IPS DF 6.9 (cell line): ENCODE measurements around the gene PDC.

Experiments
- DNase-seq: peaks from one replicate; pipeline ENCODE4 v3.0.0-alpha.2; 2013; ENCODE audit warnings: low read depth, low spot score
- H3K27ac ChIP-seq: one replicate; pipeline ENCODE4 v1.5.1; 2013; ENCODE audit warnings: low read length, control low read depth
- H3K27me3 ChIP-seq: 2 replicates; pipeline ENCODE4 v1.6.1; 2013; ENCODE audit warnings: mild to moderate bottlenecking, low read length; ENCODE audit not compliant: control insufficient read depth, insufficient read depth
- H3K36me3 ChIP-seq: 2 replicates; pipeline ENCODE4 v1.6.1; 2013; ENCODE audit warnings: low read length; ENCODE audit not compliant: control insufficient read depth, insufficient read depth
- H3K4me1 ChIP-seq: 2 replicates; pipeline ENCODE4 v1.6.1; 2013; ENCODE audit warnings: low read length; ENCODE audit not compliant: control insufficient read depth, insufficient read depth
- H3K4me3 ChIP-seq: 2 replicates; pipeline ENCODE4 v1.5.1; 2013; ENCODE audit warnings: mild to moderate bottlenecking, low read length
- H3K9me3 ChIP-seq: 2 replicates; pipeline ENCODE4 v1.6.1; 2013; ENCODE audit warnings: low read length, inconsistent platforms; ENCODE audit not compliant: control insufficient read depth, insufficient read depth
- WGBS: extraction: QIAGEN DNeasy Blood & Tissue Kit; methylation state at CpG from one replicate; pipeline ENCODE4 v1.1.7; 2013; ENCODE audit warnings: mixed read lengths, missing lambda C conversion rate; ENCODE audit not compliant: insufficient read length, insufficient coverage; 5-methylcytosine and 5-hydroxymethylcytosine counted together

PDC gene

GRCh38 chr1:186461014-186461413 lies at the start of gene PDC:
PDC (minus strand) TSS chr1:186461114; CDS start chr1:186449459, 11,655 bp downstream.
- no CpG with 5 or more reads among the region's 2 CpGs for WGBS
- Histone ChIP-seq H3K36me3 (no peaks in the 10 kb centered on the region), H3K27ac (no peak within 1 kb of the TSS), H3K4me1 (no peaks in the 10 kb centered on the region), H3K27me3 (no peaks in the 10 kb centered on the region), H3K4me3 (no peak within 1 kb of the TSS), H3K9me3 (no peaks in the 10 kb centered on the region)
- no peak for DNase-seq

- no CpG with 5 or more reads among the region's 2 CpGs for WGBS
- no peaks in the 10 kb centered on the region for H3K27me3 ChIP-seq
- no peak for DNase-seq
- H3K4me3 ChIP-seq: no peak overlapping the region
- no peaks in the 10 kb centered on the region for H3K36me3 ChIP-seq
- H3K4me1 ChIP-seq: no peaks in the 10 kb centered on the region
- no peak overlapping the region for H3K27ac ChIP-seq
- no peaks in the 10 kb centered on the region for H3K9me3 ChIP-seq
These were observed 42.3 kb upstream of the PDC start for GRCh38 chr1:186503190-186503589.

GRCh38 chr1:186502087-186502486 lies 41.2 kb upstream of the PDC start:
- H3K9me3 ChIP-seq: no peaks in the 10 kb centered on the region
- no peaks in the 10 kb centered on the region for H3K27me3 ChIP-seq
- DNase-seq: no peak
- H3K27ac ChIP-seq: no peak overlapping the region
- no peaks in the 10 kb centered on the region for H3K36me3 ChIP-seq
- H3K4me1 ChIP-seq: no peaks in the 10 kb centered on the region
- H3K4me3 ChIP-seq: no peak overlapping the region

- H3K27me3 ChIP-seq: no peaks in the 10 kb centered on the region
- DNase-seq: no peak
- no CpG with 5 or more reads among the region's 1 CpG for WGBS
- H3K36me3 ChIP-seq: no peaks in the 10 kb centered on the region
- H3K4me3 ChIP-seq: no peak overlapping the region
- H3K9me3 ChIP-seq: no peaks in the 10 kb centered on the region
- H3K4me1 ChIP-seq: no peaks in the 10 kb centered on the region
- H3K27ac ChIP-seq: no peak overlapping the region
These were observed 39.9 kb upstream of the PDC start for GRCh38 chr1:186500804-186501203.

- Histone ChIP-seq H3K27me3 (no peaks in the 10 kb centered on the region), H3K27ac (no peak overlapping the region)
These were observed 38.7 kb upstream of the PDC start for GRCh38 chr1:186499571-186499970.

DNA sequence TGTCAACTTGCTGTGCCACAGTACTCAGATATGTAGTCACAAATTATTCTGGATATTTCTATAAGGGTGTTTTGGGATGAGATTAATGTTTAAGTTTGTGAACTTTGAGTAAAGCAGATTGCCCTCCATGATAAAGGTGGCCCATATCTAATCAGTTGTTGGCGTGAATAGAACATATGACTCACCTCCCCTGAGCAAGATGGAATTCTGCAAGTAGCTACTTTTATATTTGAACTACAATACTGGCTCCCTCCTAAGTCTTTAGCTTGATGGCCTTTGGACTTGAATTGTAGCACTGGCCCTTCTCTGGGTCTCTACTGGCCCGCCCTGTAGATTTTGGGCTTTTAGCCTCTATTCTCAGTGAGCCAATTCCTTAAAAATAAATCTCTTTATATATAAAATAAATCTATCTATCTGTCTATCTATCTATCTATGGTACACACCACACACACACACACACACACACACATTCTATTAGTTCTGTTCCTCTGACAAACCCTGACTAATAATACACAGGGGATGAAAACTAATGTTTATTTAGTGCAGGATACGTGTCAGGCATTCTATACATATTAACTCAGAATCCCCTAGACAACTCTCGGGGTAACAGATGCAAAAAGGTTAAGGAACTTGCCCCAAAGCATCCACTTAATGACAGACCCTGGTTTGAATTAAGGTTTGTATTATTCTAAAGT lies 37.9 kb upstream of the PDC start:
- H3K36me3 ChIP-seq: no peaks in the 10 kb centered on the region
- no peak overlapping the region for H3K27ac ChIP-seq
- no peak overlapping the region for H3K4me3 ChIP-seq
- no peaks in the 10 kb centered on the region for H3K9me3 ChIP-seq
- H3K27me3 ChIP-seq: no peaks in the 10 kb centered on the region
- no CpG with 5 or more reads among the region's 4 CpGs for WGBS
- no peak for DNase-seq
- no peaks in the 10 kb centered on the region for H3K4me1 ChIP-seq

More at GRCh38 chr1:186499571-186499970, 38.7 kb upstream of the PDC start:
- H3K4me3 ChIP-seq: no peak overlapping the region
- H3K36me3 ChIP-seq: no peaks in the 10 kb centered on the region
- no CpG with 5 or more reads among the region's 1 CpG for WGBS
- DNase-seq: no peak
- H3K4me1 ChIP-seq: no peaks in the 10 kb centered on the region
- H3K9me3 ChIP-seq: no peaks in the 10 kb centered on the region

- no peaks in the 10 kb centered on the region for H3K4me1 ChIP-seq
These were observed 37.2 kb upstream of the PDC start for GRCh38 chr1:186498071-186498470.

GRCh38 chr1:186497651-186498050 lies 36.7 kb upstream of the PDC start:
- Histone ChIP-seq H3K4me3 (no peak overlapping the region), H3K27ac (no peak overlapping the region)
- WGBS: no CpG with 5 or more reads among the region's 3 CpGs

More at GRCh38 chr1:186498071-186498470, 37.2 kb upstream of the PDC start:
- no CpG with 5 or more reads among the region's 4 CpGs for WGBS
- no peaks in the 10 kb centered on the region for H3K27me3 ChIP-seq
- no peaks in the 10 kb centered on the region for H3K36me3 ChIP-seq
- H3K4me3 ChIP-seq: no peak overlapping the region
- H3K9me3 ChIP-seq: no peaks in the 10 kb centered on the region
- no peak overlapping the region for H3K27ac ChIP-seq
- no peak for DNase-seq

DNA sequence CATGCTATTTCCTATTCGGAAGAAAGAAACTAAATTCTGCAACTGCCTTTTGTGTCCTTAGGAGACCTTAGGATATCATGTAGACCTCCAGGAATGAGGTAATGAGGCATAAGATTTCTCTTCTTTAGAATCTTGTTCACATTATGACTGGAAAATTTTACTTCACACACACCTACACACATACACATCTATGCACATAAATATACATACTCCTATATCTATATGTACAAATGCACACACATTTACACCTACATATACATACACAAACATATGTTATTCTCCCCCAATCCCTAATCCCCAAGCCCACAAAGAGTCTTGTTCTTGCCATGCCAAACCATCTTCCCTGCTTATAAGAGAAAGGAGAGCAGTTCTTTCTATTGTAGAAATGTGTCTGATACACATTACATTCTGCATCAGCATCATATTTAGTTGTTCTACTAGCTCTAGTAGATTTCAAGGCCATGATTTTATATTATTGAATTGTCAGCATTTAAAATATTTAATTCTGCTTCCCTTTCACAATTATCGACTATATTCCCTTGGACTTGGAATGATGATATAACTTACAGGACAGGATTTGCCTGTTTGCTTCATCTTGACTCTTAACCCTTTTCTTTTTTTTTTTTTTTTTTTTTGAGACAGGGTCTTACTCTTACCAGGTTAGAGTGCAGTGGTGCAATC lies 35.4 kb upstream of the PDC start:
- Histone ChIP-seq H3K27me3 (no peaks in the 10 kb centered on the region), H3K9me3 (no peaks in the 10 kb centered on the region), H3K36me3 (no peaks in the 10 kb centered on the region), H3K4me3 (no peak overlapping the region), H3K4me1 (no peaks in the 10 kb centered on the region), H3K27ac (no peak overlapping the region)
- WGBS: no CpG with 5 or more reads among the region's 2 CpGs
- DNase-seq: no peak

More at GRCh38 chr1:186497651-186498050, 36.7 kb upstream of the PDC start:
- Histone ChIP-seq H3K9me3 (no peaks in the 10 kb centered on the region), H3K27me3 (no peaks in the 10 kb centered on the region), H3K4me1 (no peaks in the 10 kb centered on the region), H3K36me3 (no peaks in the 10 kb centered on the region)
- no peak for DNase-seq

DNA sequence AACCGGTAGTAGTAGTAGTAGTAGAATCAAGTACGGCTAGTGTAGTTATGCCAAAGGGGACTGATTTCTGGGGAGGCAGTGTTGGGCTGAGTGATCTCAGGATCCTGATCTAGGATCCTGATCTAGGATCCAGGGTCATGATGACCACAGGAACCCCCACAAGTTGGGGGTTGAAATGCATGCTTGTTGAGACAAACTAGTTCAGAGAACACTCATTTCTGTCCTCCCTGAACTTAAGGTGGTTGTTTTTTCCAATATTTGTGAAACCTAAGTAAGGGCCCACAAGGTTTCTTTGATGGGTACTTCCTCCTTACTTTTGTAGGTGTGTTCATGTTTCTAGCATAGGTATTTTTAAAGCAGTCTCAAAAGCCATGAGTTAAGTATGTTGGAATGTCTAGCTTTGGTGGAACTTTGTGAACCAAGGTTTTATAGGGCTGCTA lies 33.9 kb upstream of the PDC start:
- whole genome bisulfite sequencing: no CpG with 5 or more reads among the region's 2 CpGs
- Histone ChIP-seq H3K4me3 (no peak overlapping the region), H3K27ac (no peak overlapping the region), H3K9me3 (no peaks in the 10 kb centered on the region), H3K4me1 (no peaks in the 10 kb centered on the region), H3K27me3 (no peaks in the 10 kb centered on the region), H3K36me3 (no peaks in the 10 kb centered on the region)
- DNase-seq: no peak
